Measurements from ENCODE around the gene FICD. TPM values are rescaled to one million over a fixed set of nuclear protein-coding genes. Genes with fewer than 3 reads are reported as not detected.

FICD gene
- polyA plus RNA-seq, 1 donor from 2014 or later: 3.5 TPM

DNA sequence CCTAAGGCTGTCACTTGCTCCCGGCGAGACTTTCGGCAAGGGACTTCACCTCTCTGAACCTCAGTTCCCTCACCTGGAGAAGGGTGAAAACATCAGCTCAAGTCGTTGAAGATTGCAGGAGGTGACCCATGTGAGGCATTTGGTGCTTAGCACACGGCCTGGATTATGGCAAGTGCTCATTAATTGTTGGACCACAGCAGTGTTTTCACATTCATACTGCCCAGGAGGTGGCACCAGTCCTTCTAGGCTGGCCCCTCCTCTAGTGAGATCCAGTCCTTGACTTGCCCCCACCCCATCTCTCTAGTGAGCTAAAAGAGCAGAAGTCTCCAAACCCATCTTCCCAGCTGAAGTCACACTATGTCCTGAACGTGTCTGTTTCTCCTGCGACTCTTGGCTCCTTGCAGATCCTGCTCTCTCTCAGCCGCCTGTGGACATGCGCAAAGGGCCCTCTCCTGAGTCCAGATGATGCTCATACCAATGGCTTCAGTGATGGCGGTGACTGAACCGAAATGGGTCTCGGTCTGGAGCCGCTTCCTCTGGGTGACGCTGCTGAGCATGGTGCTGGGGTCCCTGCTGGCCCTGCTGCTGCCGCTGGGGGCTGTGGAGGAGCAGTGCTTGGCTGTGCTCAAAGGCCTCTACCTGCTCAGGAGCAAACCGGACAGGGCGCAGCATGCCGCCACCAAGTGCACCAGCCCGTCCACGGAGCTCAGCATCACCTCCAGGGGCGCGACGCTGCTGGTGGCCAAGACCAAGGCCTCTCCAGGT lies 1.6 kb downstream of the FICD start:
- Mint-ChIP-seq H3K9me3 (no peaks in the 10 kb centered on the region), H3K27ac (peak overlapping the region; percentile 70 to 88 (median 71)), H3K4me3 (peak overlapping the region in 3 of 4 donors; percentile 89 to 98 (median 94)), H3K36me3 (no peaks in the 10 kb centered on the region), H3K27me3 (no peaks in the 10 kb centered on the region), H3K4me1 (peaks cover 10 to 20% (median 18%) of the 10 kb centered on the region in 3 donors)

DNA sequence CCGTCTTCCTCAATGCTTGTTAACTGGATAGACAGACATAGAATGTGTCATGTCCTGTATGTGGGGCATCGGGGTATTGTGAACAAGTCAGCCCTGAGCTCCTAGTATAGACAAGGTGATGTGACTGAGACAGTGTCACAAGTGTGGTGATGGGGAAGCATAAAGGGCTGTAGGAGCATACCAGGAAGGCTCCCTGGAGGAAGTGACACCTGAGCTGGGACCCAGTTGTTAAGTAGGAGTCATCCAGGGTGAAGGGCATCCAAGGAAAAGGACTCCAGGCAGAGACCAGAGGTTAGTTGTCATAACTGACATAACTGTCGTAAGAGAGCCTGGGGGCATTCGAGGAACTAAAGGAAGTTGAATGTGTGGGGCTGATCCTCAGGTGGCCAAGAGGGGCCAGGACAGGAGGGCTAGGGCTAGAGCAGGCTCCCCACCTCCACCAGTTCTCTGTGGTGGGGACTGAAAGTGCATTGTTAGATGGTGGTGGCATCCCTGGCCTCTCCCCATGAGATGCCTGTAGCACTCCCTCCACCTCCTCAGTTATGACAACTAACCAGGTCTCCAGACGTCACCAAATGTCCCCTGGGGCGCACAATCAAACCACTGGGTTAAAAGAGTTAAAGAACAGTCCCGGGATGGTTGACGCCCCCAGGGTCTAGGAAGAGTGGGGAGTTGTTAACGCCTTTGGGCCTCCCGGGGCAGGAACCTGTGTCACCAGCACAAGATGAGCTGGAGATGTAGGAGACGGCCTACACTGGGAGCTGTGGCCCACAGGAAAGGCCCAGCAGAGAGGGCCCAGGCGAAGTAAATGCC lies 2.4 kb downstream of the FICD start:
- Mint-ChIP-seq H3K9me3 (no peaks in the 10 kb centered on the region), H3K27ac (peak overlapping the region in 2 of 3 donors; percentile 67 to 88), H3K36me3 (no peaks in the 10 kb centered on the region), H3K4me1 (peaks cover 4 to 14% (median 12%) of the 10 kb centered on the region in 3 donors), H3K4me3 (peak overlapping the region in 2 of 4 donors; percentile 25 to 89), H3K27me3 (no peaks in the 10 kb centered on the region)

- no peaks in the 10 kb centered on the region for H3K36me3 Mint-ChIP-seq
- H3K27me3 Mint-ChIP-seq: no peaks in the 10 kb centered on the region
- peak overlapping the region in 2 of 3 donors; percentile 67 to 80 for H3K27ac Mint-ChIP-seq
Observed at GRCh38 chr12:108518101-108518715, 3.1 kb downstream of the FICD start.

DNA sequence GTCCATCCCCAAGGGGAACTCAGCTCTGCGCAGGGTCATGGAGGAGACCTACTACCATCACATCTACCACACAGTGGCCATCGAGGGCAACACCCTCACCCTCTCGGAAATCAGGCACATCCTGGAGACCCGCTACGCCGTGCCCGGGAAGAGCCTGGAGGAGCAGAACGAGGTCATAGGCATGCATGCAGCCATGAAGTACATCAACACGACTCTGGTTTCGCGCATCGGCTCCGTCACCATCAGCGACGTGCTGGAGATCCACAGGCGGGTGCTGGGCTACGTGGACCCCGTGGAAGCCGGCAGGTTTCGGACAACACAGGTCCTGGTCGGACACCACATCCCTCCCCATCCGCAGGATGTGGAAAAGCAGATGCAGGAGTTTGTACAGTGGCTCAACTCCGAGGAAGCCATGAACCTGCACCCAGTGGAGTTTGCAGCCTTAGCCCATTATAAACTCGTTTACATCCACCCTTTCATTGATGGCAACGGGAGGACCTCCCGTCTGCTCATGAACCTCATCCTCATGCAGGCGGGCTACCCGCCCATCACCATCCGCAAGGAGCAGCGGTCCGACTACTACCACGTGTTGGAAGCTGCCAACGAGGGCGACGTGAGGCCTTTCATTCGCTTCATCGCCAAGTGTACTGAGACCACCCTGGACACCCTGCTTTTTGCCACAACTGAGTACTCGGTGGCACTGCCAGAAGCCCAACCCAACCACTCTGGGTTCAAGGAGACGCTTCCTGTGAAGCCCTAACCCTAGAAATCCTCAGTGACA lies 3.8 kb downstream of the FICD start:
- Mint-ChIP-seq H3K36me3 (no peaks in the 10 kb centered on the region), H3K27ac (peak overlapping the region in 2 of 3 donors; percentile 8 to 80), H3K27me3 (no peaks in the 10 kb centered on the region), H3K4me3 (peak overlapping the region in 1 of 4 donors; percentile 8), H3K4me1 (peaks cover 4 to 14% (median 12%) of the 10 kb centered on the region in 3 donors), H3K9me3 (no peaks in the 10 kb centered on the region)

More at GRCh38 chr12:108518101-108518715, 3.1 kb downstream of the FICD start:
- Mint-ChIP-seq H3K4me3 (peak overlapping the region in 1 of 4 donors; percentile 8), H3K4me1 (peaks cover 4 to 14% (median 12%) of the 10 kb centered on the region in 3 donors), H3K9me3 (no peaks in the 10 kb centered on the region)

GRCh38 chr12:108519558-108519957 lies 4.5 kb downstream of the FICD start:
- no peak overlapping the region for H3K4me3 Mint-ChIP-seq
- no peaks in the 10 kb centered on the region for H3K36me3 Mint-ChIP-seq
- peak overlapping the region in 2 of 3 donors; percentile 8 to 59 for H3K27ac Mint-ChIP-seq
- H3K27me3 Mint-ChIP-seq: no peaks in the 10 kb centered on the region
- H3K4me1 Mint-ChIP-seq: peaks cover 4 to 14% (median 12%) of the 10 kb centered on the region in 3 donors
- no peaks in the 10 kb centered on the region for H3K9me3 Mint-ChIP-seq

GRCh38 chr12:108523365-108523764 lies 8.3 kb downstream of the FICD start:
- peaks cover 0 to 3% (median 2%) of the 10 kb centered on the region in 3 donors for H3K4me1 Mint-ChIP-seq
- no peaks in the 10 kb centered on the region for H3K36me3 Mint-ChIP-seq

DNA sequence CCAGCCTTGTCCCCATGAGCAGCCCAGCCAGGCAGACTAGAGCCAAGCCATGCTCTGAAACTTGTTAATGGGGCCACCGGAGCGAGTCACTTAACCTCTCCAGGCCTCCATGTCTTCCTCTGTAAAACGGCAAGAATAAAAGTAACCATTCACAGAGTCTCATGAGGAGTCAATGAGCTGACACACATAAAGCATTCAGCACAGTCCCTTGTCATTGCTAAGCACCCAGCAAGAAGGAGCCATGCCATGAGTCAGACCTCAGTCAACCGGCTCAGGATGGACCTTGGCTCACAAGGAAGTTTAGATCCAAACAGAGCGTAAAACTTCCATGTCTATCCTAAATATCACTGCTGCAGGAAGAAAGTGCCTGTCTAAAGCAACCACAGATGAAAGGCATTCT lies 10.6 kb downstream of the FICD start:
- Mint-ChIP-seq H3K9me3 (no peaks in the 10 kb centered on the region), H3K4me3 (no peak overlapping the region), H3K27me3 (no peaks in the 10 kb centered on the region), H3K36me3 (peaks cover 6% of the 10 kb centered on the region), H3K4me1 (peaks cover 0 to 2% (median 0%) of the 10 kb centered on the region in 3 donors), H3K27ac (peak overlapping the region in 1 of 3 donors; percentile 50)

More at GRCh38 chr12:108523365-108523764, 8.3 kb downstream of the FICD start:
- Mint-ChIP-seq H3K4me3 (no peak overlapping the region), H3K9me3 (no peaks in the 10 kb centered on the region), H3K27ac (peak overlapping the region in 2 of 3 donors; percentile 46 to 47), H3K27me3 (no peaks in the 10 kb centered on the region)

DNA sequence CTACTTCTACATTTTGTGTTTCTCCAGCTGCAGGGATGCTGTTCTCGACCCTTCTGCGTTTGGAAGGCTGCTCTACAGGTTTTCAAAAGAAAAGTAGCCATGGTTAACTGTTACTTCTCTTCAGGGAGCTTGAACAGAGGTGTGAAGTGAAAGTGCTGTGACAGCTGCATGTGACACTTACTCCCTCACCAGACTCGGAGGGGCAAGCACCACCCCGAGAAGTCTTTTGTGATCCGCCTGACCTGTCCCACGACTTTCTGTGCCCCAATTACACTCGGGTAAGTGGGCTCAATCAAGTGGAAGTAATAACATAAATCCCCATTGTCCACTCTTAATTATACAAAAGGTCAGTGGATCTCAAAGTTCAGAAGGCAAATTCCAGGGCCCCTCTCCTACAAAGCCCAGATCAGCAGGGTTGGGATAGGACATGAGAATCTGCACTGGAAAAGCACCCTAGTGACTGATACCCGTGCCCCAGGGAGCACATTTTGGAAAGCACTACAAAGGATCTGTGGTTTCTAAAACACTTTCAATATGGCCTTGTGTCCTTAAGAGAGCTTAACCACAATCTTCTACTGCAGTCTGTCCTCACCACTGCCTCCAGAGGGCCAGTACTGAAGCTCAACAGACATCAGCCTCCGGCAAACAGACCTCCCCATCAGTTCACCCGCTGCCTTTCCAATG lies 11.5 kb downstream of the FICD start:
- H3K4me1 Mint-ChIP-seq: peaks cover 0 to 2% (median 0%) of the 10 kb centered on the region in 3 donors
- H3K27me3 Mint-ChIP-seq: no peaks in the 10 kb centered on the region
- no peak overlapping the region for H3K4me3 Mint-ChIP-seq
- peak overlapping the region in 1 of 3 donors; percentile 39 for H3K27ac Mint-ChIP-seq
- H3K9me3 Mint-ChIP-seq: no peaks in the 10 kb centered on the region
- peaks cover 6% of the 10 kb centered on the region for H3K36me3 Mint-ChIP-seq

GRCh38 chr12:108527166-108527496 lies 12.1 kb downstream of the FICD start:
- Mint-ChIP-seq H3K4me1 (peaks cover 0 to 2% (median 0%) of the 10 kb centered on the region in 3 donors), H3K36me3 (peaks cover 6% of the 10 kb centered on the region), H3K27me3 (no peaks in the 10 kb centered on the region), H3K27ac (no peak overlapping the region), H3K4me3 (no peak overlapping the region), H3K9me3 (no peaks in the 10 kb centered on the region)

DNA sequence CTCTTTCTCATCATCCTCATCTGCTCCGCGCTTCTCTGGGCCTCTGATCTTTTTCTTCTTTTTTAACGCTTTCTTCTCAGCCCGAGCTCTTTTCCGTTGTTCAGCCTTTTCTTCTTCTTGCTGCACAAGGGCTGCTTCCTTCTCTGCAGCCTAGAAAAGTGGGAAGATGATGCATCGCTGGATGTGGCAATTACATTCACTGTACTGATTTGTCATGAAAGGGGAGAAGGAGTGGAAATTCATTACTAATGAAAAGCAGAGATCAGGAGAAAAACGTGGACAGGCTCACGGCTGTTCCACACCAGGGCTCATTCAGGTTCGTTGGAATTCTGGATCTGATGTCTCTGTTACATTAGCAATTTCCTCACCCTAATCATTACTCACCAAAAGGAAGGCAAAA lies 15.1 kb downstream of the FICD start:
- Mint-ChIP-seq H3K27me3 (no peaks in the 10 kb centered on the region), H3K27ac (peak overlapping the region in 1 of 3 donors; percentile 80), H3K4me1 (peaks cover 0 to 2% (median 0%) of the 10 kb centered on the region in 3 donors), H3K36me3 (peaks cover 8% of the 10 kb centered on the region), H3K9me3 (no peaks in the 10 kb centered on the region), H3K4me3 (no peak overlapping the region)

DNA sequence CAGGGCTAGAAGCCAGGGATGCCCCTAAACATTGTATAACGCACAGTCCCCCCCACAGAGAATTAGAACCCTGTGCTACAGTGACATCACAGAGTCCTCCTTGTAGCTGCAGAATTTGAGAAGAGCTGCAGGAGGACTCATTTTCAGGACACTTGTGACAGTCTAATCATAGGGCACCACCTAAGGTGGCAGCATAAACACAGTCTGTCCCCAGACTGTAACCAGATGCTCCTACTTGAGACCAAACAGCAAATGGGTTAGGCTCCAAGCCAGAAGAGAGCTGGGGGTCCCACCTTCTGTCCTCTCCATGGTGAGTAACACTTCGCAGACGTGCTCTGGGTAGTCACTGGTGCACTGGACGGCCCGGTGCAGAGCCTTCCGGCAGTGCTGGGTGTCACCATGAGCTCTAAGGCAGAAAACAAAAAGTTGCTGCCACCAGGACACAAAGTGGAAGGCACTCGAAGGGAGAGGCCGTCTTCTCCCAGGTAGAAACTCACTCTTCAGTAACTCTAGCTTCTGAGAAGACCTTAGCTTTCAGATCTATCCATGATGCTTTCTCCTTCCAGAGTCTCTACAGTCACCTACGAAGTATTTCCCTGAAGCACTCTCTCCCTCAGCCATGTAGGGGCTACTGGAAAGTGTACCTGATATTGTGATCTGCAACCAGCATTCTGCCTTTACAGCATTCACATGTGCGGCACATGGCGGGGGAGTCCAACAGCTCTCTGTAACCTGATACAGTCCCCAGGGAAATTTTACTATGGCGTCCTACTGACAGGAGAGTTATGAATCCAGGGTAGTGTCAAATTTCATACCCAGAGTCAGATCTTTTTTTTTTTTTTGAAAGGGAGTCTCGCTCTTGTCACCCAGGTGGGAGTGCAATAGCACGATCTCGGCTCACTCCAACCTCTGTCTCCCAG lies 17.1 kb downstream of the FICD start:
- Mint-ChIP-seq H3K9me3 (no peaks in the 10 kb centered on the region), H3K27me3 (no peaks in the 10 kb centered on the region), H3K4me3 (no peak overlapping the region), H3K27ac (no peak overlapping the region), H3K4me1 (peaks cover 0 to 2% (median 1%) of the 10 kb centered on the region in 3 donors), H3K36me3 (peaks cover 8% of the 10 kb centered on the region)

DNA sequence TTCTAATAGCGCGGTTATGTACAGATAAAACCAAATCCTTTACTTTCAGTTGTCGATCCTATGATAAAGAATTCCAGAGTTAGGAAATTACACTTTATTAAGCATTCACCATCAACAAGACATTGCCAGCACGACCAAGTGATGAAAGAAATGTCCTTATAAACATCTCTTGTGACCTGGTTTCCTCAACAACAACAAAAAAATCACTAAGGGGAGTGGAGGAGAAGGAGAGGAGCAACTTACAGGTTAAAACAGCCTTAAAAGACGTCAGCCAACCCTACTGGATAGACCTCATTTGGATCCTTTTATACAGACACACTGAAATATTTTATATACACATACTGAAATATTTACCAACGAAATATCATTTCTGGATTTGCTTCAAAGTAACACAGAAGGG lies 23.1 kb downstream of the FICD start:
- peaks cover 13 to 20% (median 18%) of the 10 kb centered on the region in 3 donors for H3K4me1 Mint-ChIP-seq
- H3K27ac Mint-ChIP-seq: peak overlapping the region in 1 of 3 donors; percentile 35
- no peak overlapping the region for H3K4me3 Mint-ChIP-seq
- H3K27me3 Mint-ChIP-seq: no peaks in the 10 kb centered on the region
- no peaks in the 10 kb centered on the region for H3K9me3 Mint-ChIP-seq
- peaks cover 6% of the 10 kb centered on the region for H3K36me3 Mint-ChIP-seq

- Mint-ChIP-seq H3K9me3 (no peaks in the 10 kb centered on the region), H3K36me3 (peaks cover 8% of the 10 kb centered on the region), H3K4me3 (no peak overlapping the region), H3K27ac (no peak overlapping the region), H3K27me3 (no peaks in the 10 kb centered on the region), H3K4me1 (peaks cover 13 to 20% (median 20%) of the 10 kb centered on the region in 3 donors)
Observed at GRCh38 chr12:108538616-108539195, 23.6 kb downstream of the FICD start.
